K562 (cell line): ENCODE results near the gene TFPT. TPM values are rescaled to one million over a fixed set of nuclear protein-coding genes. Genes with fewer than 3 reads are reported as not detected.

Experiments
- ATAC-seq: fragments of 200-7000 bp; cut with Tn5 transposase; 3 replicates; pipeline ENCODE4 v1.9.1; 2020; ENCODE audit warnings: moderate library complexity
- BruUV-seq: library from RNA; stranded (reverse); fragments of 400-500 nt; replicated peaks from 2 replicates; lab custom pipeline; 2021; lab: Mats Ljungman, UMichigan
- CTCF ChIA-PET: fragments of 300-600 bp; formaldehyde crosslinking; extraction: SDS; loops from one replicate; lab custom pipeline; 2021; ENCODE audit warnings: low intra/inter-chr PET ratio; lab: Yijun Ruan, JAX
- POLR2A ChIA-PET: fragments of 300-600, 350-650 bp; sonication (Branson Sonifier 250); formaldehyde crosslinking; extraction: SDS; loops from one replicate; lab custom pipeline; 2021; ENCODE audit warnings: antibody characterized with exemption, inconsistent platforms; lab: Yijun Ruan, JAX
- DNase-seq, 4 experiments: peaks; one replicate each; pipeline versions ENCODE4 v3.0.0 to v3.0.0-alpha.2; 2011 to 2018; ENCODE audit warnings: low spot score in 3 of 4, mixed read lengths in 3 of 4; ENCODE audit errors: extremely low read depth in 1 of 4
- FAIRE-seq: peaks from 2 replicates; lab custom pipeline; 2011; peaks lifted over from hg19 to GRCh38; lab: Jason Lieb, UNC
- H2AFZ ChIP-seq: 2 replicates; pipeline ENCODE4 v1.6.0; 2011; ENCODE audit warnings: low read depth, low read length, control low read depth, inconsistent platforms
- H3K27ac ChIP-seq: fragments of 200-600 bp; 3 replicates; pipeline ENCODE4 v1.8.0; 2011; ENCODE audit warnings: low read depth, mild to moderate bottlenecking, control low read depth, inconsistent platforms, low read length, moderate library complexity, mixed read lengths; ENCODE audit errors: extremely low read depth
- H3K27me3 ChIP-seq, 2 experiments: fragments of 300-600 bp in 1 of 2; 2 replicates in 1 of 2; 3 replicates in 1 of 2; pipeline versions ENCODE4 v1.6.0 to v1.8.0; 2011; ENCODE audit warnings: inconsistent platforms in 2 of 2, low read length in 2 of 2, mild to moderate bottlenecking in 1 of 2, mixed read lengths in 1 of 2, moderate library complexity in 1 of 2; ENCODE audit not compliant: control insufficient read depth in 2 of 2, insufficient read depth in 2 of 2
- H3K36me3 ChIP-seq: fragments of 300-600 bp; 3 replicates; pipeline ENCODE4 v1.8.0; 2011; ENCODE audit warnings: mild to moderate bottlenecking, low read length, inconsistent platforms; ENCODE audit not compliant: control insufficient read depth, insufficient read depth
- H3K4me1 ChIP-seq, 2 experiments: fragments of 200-600 bp in 1 of 2; replicated peaks in 1 of 2; 2 replicates in 1 of 2; 3 replicates in 1 of 2; pipeline versions ENCODE4 v1.5.1 to v1.8.0; 2011; ENCODE audit warnings: inconsistent platforms in 2 of 2, low read length in 2 of 2, mild to moderate bottlenecking in 1 of 2, mixed read lengths in 1 of 2, moderate library complexity in 1 of 2; ENCODE audit not compliant: control insufficient read depth in 2 of 2, insufficient read depth in 2 of 2
- H3K4me2 ChIP-seq: 2 replicates; pipeline ENCODE4 v1.6.1; 2011; ENCODE audit warnings: low read length, control low read depth, inconsistent platforms, mixed read lengths; ENCODE audit not compliant: insufficient read depth
- H3K4me3 ChIP-seq: fragments of 200-600 bp; sonication (generic), shearing (Covaris generic); 2 replicates; pipeline ENCODE4 v1.5.1; 2016; ENCODE audit warnings: control low read depth, inconsistent platforms
- H3K79me2 ChIP-seq: fragments of 200-600 bp; 3 replicates; pipeline ENCODE4 v1.8.0; 2011; ENCODE audit warnings: low read length, inconsistent platforms; ENCODE audit not compliant: control insufficient read depth, insufficient read depth
- H3K9ac ChIP-seq, 2 experiments: 2 replicates each; pipeline versions ENCODE4 v1.6.0 to v1.6.1; 2011; ENCODE audit warnings: low read depth in 2 of 2, low read length in 2 of 2, control low read depth in 1 of 2, inconsistent platforms in 1 of 2, mild to moderate bottlenecking in 1 of 2, mixed read lengths in 1 of 2; ENCODE audit not compliant: insufficient read depth in 1 of 2
- H3K9me1 ChIP-seq: one replicate; pipeline ENCODE4 v1.6.0; 2011; ENCODE audit warnings: inconsistent platforms, mild to moderate bottlenecking, low read length, moderate library complexity; ENCODE audit not compliant: control insufficient read depth, insufficient read depth
- H3K9me3 ChIP-seq: replicated peaks from 2 replicates; pipeline ENCODE4 v1.5.1; 2011; ENCODE audit warnings: low read depth, low read length, inconsistent platforms; ENCODE audit not compliant: control insufficient read depth, insufficient read depth
- H4K20me1 ChIP-seq: replicated peaks from 2 replicates; pipeline ENCODE4 v1.6.1; 2011; ENCODE audit warnings: low read length, inconsistent platforms, mixed read lengths; ENCODE audit not compliant: control insufficient read depth, insufficient read depth
- EHMT2 ChIP-seq: fragments of 450-650 bp; IDR thresholded peaks from 2 replicates; pipeline ENCODE4 v1.6.1; 2018; ENCODE audit warnings: antibody characterized with exemption
- ETS2 ChIP-seq: IDR thresholded peaks from 2 replicates; pipeline ENCODE4 v1.6.1; 2016; ENCODE audit warnings: borderline replicate concordance, missing genetic modification characterization, mild to moderate bottlenecking, moderate library complexity, missing compliant biosample characterization; ENCODE audit not compliant: poor library complexity, severe bottlenecking
- GATA2 ChIP-seq: sonication (generic); formaldehyde crosslinking; IDR thresholded peaks from 2 replicates; pipeline ENCODE4 v1.4.0; 2020; ENCODE audit warnings: mild to moderate bottlenecking, missing genetic modification reagents
- NFYB ChIP-seq: IDR thresholded peaks from 2 replicates; pipeline ENCODE4 v1.6.1; 2011; ENCODE audit warnings: mild to moderate bottlenecking, moderate library complexity; ENCODE audit not compliant: insufficient read length; ENCODE audit errors: extremely low read depth
- YBX1 ChIP-seq: fragments of 450-650 bp; IDR thresholded peaks from 2 replicates; pipeline ENCODE4 v1.7.1; 2016; ENCODE audit warnings: mild to moderate bottlenecking
- ZNF668 ChIP-seq: fragments of 250-450 bp; sonication (Bioruptor Pico); IDR thresholded peaks from 2 replicates; pipeline ENCODE4 v1.8.0; 2022; ENCODE audit warnings: mild to moderate bottlenecking, inconsistent platforms
- WGBS: fragments of 100-300 bp; shearing (Covaris generic); methylation state at CpG from one replicate; pipeline ENCODE4 v1.1.6; 2016; ENCODE audit warnings: low coverage, mixed read lengths; ENCODE audit not compliant: insufficient coverage; ENCODE audit errors: missing lambda C conversion rate; 5-methylcytosine and 5-hydroxymethylcytosine counted together
- in situ Hi-C: fragments of 300-500 bp; cut with MboI; formaldehyde crosslinking; loops from 4 replicates; pipeline ENCODE4 v1.15.0; 2018; ENCODE audit warnings: inconsistent platforms, mixed read lengths
- intact Hi-C: fragments of 100-400 bp; cut with micrococcal nuclease; formaldehyde crosslinking; loops from 2 replicates; pipeline ENCODE4 v1.14.2; 2022
- polyA plus RNA-seq, 8 experiments: library from polyadenylated mRNA; depleted of rRNA in 4 of 8; stranded (reverse) in 5 of 8; unstranded in 3 of 8; fragments of >200 nt; fragmentation: Nextera tagmentation in 2 of 8; fragmentation: Illumina TruSeq in 1 of 8; extraction: Ambion mirVana in 2 of 8; extraction: Trizol in 1 of 8; gene quantifications; 2 replicates each; pipeline versions ENCODE4 v1.2.1 to v1.2.3, GENCODE V29; 2011 to 2014; ENCODE audit warnings: inconsistent platforms in 1 of 8, missing spikeins in 1 of 8
- total RNA-seq, 7 experiments: library from RNA; depleted of rRNA in 6 of 7; stranded (reverse); fragments of >200 nt in 6 of 7; fragmentation: Illumina TruSeq in 2 of 7; extraction: Trizol in 2 of 7; gene quantifications; 2 replicates each; pipeline versions ENCODE4 v1.2.1 to v1.2.3, GENCODE V29; 2011 to 2021; ENCODE audit warnings: low replicate concordance in 1 of 7

TFPT gene
- total and polyA plus RNA-seq, 9 of the 15 experiments (the other 6 are each of a cell fraction or from before 2014, with no cell fraction given): 0.72 to 16.4 (median 9.2) TPM

DNA sequence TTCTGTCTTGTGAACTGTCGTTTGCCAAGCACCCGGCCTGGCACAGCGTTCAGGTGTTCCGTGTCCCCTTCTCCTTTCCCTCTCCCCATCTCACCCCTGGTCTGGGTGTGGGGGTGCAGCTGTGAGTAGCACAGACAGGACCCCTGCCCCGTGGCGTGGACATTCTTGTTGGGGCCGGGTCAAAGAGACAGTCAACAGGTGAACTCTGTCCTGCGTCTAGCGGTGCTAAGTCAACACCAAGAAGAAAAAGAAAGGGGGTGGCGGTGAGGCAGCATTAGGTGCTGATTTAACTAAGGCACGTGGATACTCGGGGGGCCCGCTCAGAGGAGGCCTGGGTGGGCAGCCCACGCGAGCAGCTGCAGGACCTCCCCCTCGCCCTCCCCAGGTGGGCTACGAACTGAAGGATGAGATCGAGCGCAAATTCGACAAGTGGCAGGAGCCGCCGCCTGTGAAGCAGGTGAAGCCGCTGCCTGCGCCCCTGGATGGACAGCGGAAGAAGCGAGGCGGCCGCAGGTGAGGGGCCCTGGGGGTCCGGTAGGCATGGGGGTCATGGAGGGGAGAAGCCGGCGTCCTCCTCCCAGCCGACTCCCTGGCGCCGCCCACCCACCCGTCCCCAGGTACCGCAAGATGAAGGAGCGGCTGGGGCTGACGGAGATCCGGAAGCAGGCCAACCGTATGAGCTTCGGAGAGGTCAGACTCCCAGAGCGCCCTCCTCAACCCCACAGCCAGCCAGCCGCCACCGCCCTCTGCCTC lies 12.4 kb upstream of the TFPT start:
- no peak overlapping the region for H3K4me2 ChIP-seq
- intact Hi-C loops: no loop called here
- 96% methylated on average over 17 of the region's 44 CpGs for WGBS
- no peaks in the 10 kb centered on the region; a peak in 1 of 5 replicates for H3K4me1 ChIP-seq
- no TSS peak for BruUV-seq
- no peaks in the 10 kb centered on the region for H3K27me3 ChIP-seq
- H3K9me3 ChIP-seq: no peaks in the 10 kb centered on the region
- FAIRE-seq (no peak), ATAC-seq (no peak), DNase-seq (no peak)
- H3K27ac ChIP-seq: no peak overlapping the region
- H2AFZ ChIP-seq: no peak overlapping the region
- no peaks in the 10 kb centered on the region for H4K20me1 ChIP-seq
- H3K79me2 ChIP-seq: no peaks in the 10 kb centered on the region
- H3K9me1 ChIP-seq: no peaks in the 10 kb centered on the region
- H3K36me3 ChIP-seq: peaks cover 78% of the 10 kb centered on the region; the same call in 2 of the 3 replicates
- in situ Hi-C loops: no loop called here
- CTCF ChIA-PET: no interaction called here
- POLR2A ChIA-PET: no interaction called here
- H3K4me3 ChIP-seq: no peak overlapping the region
- TF ChIP-seq NFYB (no peak), EHMT2 (no peak), GATA2 (CRISPR knock-in tag) (no peak), YBX1 (no peak), ETS2 (tag) (no peak), ZNF668 (no peak)
- no peak overlapping the region for H3K9ac ChIP-seq
